Measurements from ENCODE around the gene MAEL.

- TF ChIP-seq CTCF (IDR thresholded peaks at IDR 0.05) (no peak), POLR2AphosphoS5 (IDR thresholded peaks at IDR 0.05; ENCODE audit: low read depth, low read length) (no peak), SIN3A (IDR thresholded peaks at IDR 0.05; ENCODE audit: borderline replicate concordance, insufficient read depth, low read depth, low read length) (no peak)
Observed at GRCh38 chr1:166978821-166979220, 10.3 kb upstream of the MAEL start.

Measured in Panc1 (cell line).